HepG2 (cell line): ENCODE data around the gene PDSS2. TPM values are rescaled to one million over a fixed set of nuclear protein-coding genes. Genes with fewer than 3 reads are reported as not detected.

Experiments
- ATAC-seq: fragments of 200-7000 bp; cut with Tn5 transposase; 3 replicates; pipeline ENCODE4 v1.9.1; 2020; ENCODE audit warnings: mild to moderate bottlenecking, moderate library complexity
- BruUV-seq: library from RNA; stranded (reverse); fragments of 400-500 nt; replicated peaks from 2 replicates; lab custom pipeline; 2021; lab: Mats Ljungman, UMichigan
- CTCF ChIA-PET: fragments of 300-600 bp; formaldehyde crosslinking; extraction: SDS; loops from one replicate; lab custom pipeline; 2021; ENCODE audit warnings: low total read pairs, inconsistent platforms, low intra/inter-chr PET ratio; lab: Yijun Ruan, JAX
- POLR2A ChIA-PET: fragments of 350-600 bp; sonication (Branson Sonifier 250); formaldehyde crosslinking; loops from one replicate; lab custom pipeline; 2020; ENCODE audit warnings: antibody characterized with exemption, inconsistent platforms; lab: Yijun Ruan, JAX
- DNase-seq: peaks from one replicate; pipeline ENCODE4 v3.0.0-alpha.2; 2015; ENCODE audit warnings: low spot score
- FAIRE-seq: peaks from 3 replicates; lab custom pipeline; 2011; peaks lifted over from hg19 to GRCh38; lab: Jason Lieb, UNC
- H2AFZ ChIP-seq: one replicate; pipeline ENCODE4 v1.6.1; 2011; ENCODE audit warnings: low read length, inconsistent platforms
- H3K27ac ChIP-seq: fragments of 300-600 bp; 3 replicates; pipeline ENCODE4 v1.8.0; 2011; ENCODE audit warnings: mixed run types, mild to moderate bottlenecking, mixed read lengths, low read length, inconsistent platforms; ENCODE audit not compliant: insufficient read depth; ENCODE audit errors: extremely low read length
- H3K27me3 ChIP-seq, 2 experiments: fragments of 200-600 bp in 1 of 2; 2 replicates in 1 of 2; 3 replicates in 1 of 2; pipeline versions ENCODE4 v1.6.0 to v1.8.0; 2011; ENCODE audit warnings: low read length in 2 of 2, mild to moderate bottlenecking in 2 of 2, moderate library complexity in 2 of 2, inconsistent platforms in 1 of 2; ENCODE audit not compliant: insufficient read depth in 2 of 2, control insufficient read depth in 1 of 2
- H3K36me3 ChIP-seq, 2 experiments: fragments of 200-600 bp in 1 of 2; replicated peaks in 1 of 2; 2 replicates in 1 of 2; 3 replicates in 1 of 2; pipeline versions ENCODE4 v1.5.1 to v1.8.0; 2011; ENCODE audit warnings: low read length in 2 of 2, inconsistent platforms in 1 of 2; ENCODE audit not compliant: insufficient read depth in 2 of 2, control insufficient read depth in 1 of 2
- H3K4me1 ChIP-seq: 2 replicates; pipeline ENCODE4 v1.5.1; 2012; ENCODE audit warnings: low read length, inconsistent platforms; ENCODE audit not compliant: insufficient read depth
- H3K4me2 ChIP-seq: 2 replicates; pipeline ENCODE4 v1.6.0; 2011; ENCODE audit warnings: low read depth, low read length, inconsistent platforms
- H3K4me3 ChIP-seq, 3 experiments: fragments of 200-600 bp in 1 of 3; sonication (generic), shearing (Covaris generic) in 1 of 3; replicated peaks in 1 of 3; 2 replicates each; pipeline ENCODE4 v1.5.1; 2011 to 2016; ENCODE audit warnings: low read length in 3 of 3, inconsistent platforms in 2 of 3, low read depth in 2 of 3, mild to moderate bottlenecking in 2 of 3, control low read depth in 1 of 3, mixed read lengths in 1 of 3; ENCODE audit not compliant: insufficient read depth in 1 of 3
- H3K79me2 ChIP-seq: one replicate; pipeline ENCODE4 v1.6.1; 2011; ENCODE audit warnings: low read length, inconsistent platforms; ENCODE audit not compliant: insufficient read depth
- H3K9ac ChIP-seq: 2 replicates; pipeline ENCODE4 v1.6.0; 2011; ENCODE audit warnings: mild to moderate bottlenecking, low read depth, low read length, inconsistent platforms; ENCODE audit not compliant: insufficient read depth
- H3K9me3 ChIP-seq: 2 replicates; pipeline ENCODE4 v1.5.1; 2012; ENCODE audit warnings: mild to moderate bottlenecking, low read length
- H4K20me1 ChIP-seq: 2 replicates; pipeline ENCODE4 v1.6.0; 2011; ENCODE audit warnings: inconsistent platforms, mild to moderate bottlenecking, low read length, moderate library complexity; ENCODE audit not compliant: insufficient read depth
- CEBPZ ChIP-seq: IDR thresholded peaks from 2 replicates; pipeline ENCODE4 v1.6.1; 2012; ENCODE audit warnings: low read length, improper control_type of control experiment
- CREBL2 ChIP-seq: sonication (generic); formaldehyde crosslinking; IDR thresholded peaks from 2 replicates; pipeline ENCODE4 v1.8.1; 2023; ENCODE audit warnings: missing genetic modification reagents, mild to moderate bottlenecking, borderline replicate concordance
- KLF13 ChIP-seq: sonication (generic); formaldehyde crosslinking; IDR thresholded peaks from 2 replicates; pipeline ENCODE4 v1.4.0; 2020; ENCODE audit warnings: mild to moderate bottlenecking, missing genetic modification reagents
- NAIF1 ChIP-seq: sonication (generic); formaldehyde crosslinking; IDR thresholded peaks from 2 replicates; pipeline ENCODE4 v1.5.0; 2020; ENCODE audit warnings: mild to moderate bottlenecking, missing genetic modification reagents, borderline replicate concordance
- PRDM15 ChIP-seq: sonication (generic); formaldehyde crosslinking; IDR thresholded peaks from 2 replicates; pipeline ENCODE4 v1.4.0; 2020; ENCODE audit warnings: missing genetic modification reagents
- SNAI1 ChIP-seq: sonication (generic); formaldehyde crosslinking; IDR thresholded peaks from 2 replicates; pipeline ENCODE4 v1.5.0; 2020; ENCODE audit warnings: mild to moderate bottlenecking, missing genetic modification reagents, borderline replicate concordance
- ZNF367 ChIP-seq: sonication (generic); formaldehyde crosslinking; IDR thresholded peaks from 2 replicates; pipeline ENCODE4 v1.4.0; 2020; ENCODE audit warnings: missing genetic modification reagents, borderline replicate concordance
- ZNF615 ChIP-seq: sonication (generic); formaldehyde crosslinking; IDR thresholded peaks from 2 replicates; pipeline ENCODE4 v1.5.0; 2020; ENCODE audit warnings: mild to moderate bottlenecking, missing genetic modification reagents, borderline replicate concordance
- ZNF674 ChIP-seq: sonication (generic); formaldehyde crosslinking; IDR thresholded peaks from 2 replicates; pipeline ENCODE4 v1.5.0; 2020; ENCODE audit warnings: low read depth, mild to moderate bottlenecking, missing genetic modification reagents
- ZNF740 ChIP-seq: sonication (generic); formaldehyde crosslinking; IDR thresholded peaks from 2 replicates; pipeline ENCODE4 v1.4.0; 2020; ENCODE audit warnings: missing genetic modification reagents
- WGBS: methylation state at CpG from one replicate; pipeline ENCODE4 v1.1.6; 2017; ENCODE audit warnings: low lambda C conversion rate; 5-methylcytosine and 5-hydroxymethylcytosine counted together
- in situ Hi-C: cut with HindIII; loops from 2 replicates; pipeline ENCODE4 v1.10.0; 2017; ENCODE audit warnings: low pct_unique_long_range_greater_than_20kb; ENCODE audit not compliant: extremely low pct_ligation_motif_present
- intact Hi-C: fragments of 100-400 bp; cut with micrococcal nuclease; formaldehyde crosslinking; loops from one replicate; pipeline ENCODE4 v1.10.0; 2022; ENCODE audit not compliant: unreplicated experiment
- polyA plus RNA-seq, 8 experiments: library from polyadenylated mRNA; depleted of rRNA in 3 of 8; stranded (reverse) in 7 of 8; unstranded in 1 of 8; fragments of >200 nt; fragmentation: Illumina TruSeq in 4 of 8; extraction: Trizol in 4 of 8; gene quantifications; 2 replicates each; pipeline versions ENCODE4 v1.2.1 to v1.2.3, GENCODE V29; 2011 to 2016; ENCODE audit warnings: low read depth in 4 of 8, missing spikeins in 1 of 8, mixed read lengths in 1 of 8; ENCODE audit not compliant: insufficient read depth in 1 of 8
- total RNA-seq, 5 experiments: library from RNA; depleted of rRNA; stranded (reverse); fragments of >200 nt; fragmentation: Illumina TruSeq; extraction: Trizol; gene quantifications; 2 replicates each; pipeline ENCODE4 v1.2.3, GENCODE V29; 2016; ENCODE audit warnings: low read depth in 1 of 5

The PDSS2 gene
- total and polyA plus RNA-seq, 2 of the 13 experiments (the other 11 are each of a cell fraction or from before 2014, with no cell fraction given), result 16.2 to 17.0 TPM

DNA sequence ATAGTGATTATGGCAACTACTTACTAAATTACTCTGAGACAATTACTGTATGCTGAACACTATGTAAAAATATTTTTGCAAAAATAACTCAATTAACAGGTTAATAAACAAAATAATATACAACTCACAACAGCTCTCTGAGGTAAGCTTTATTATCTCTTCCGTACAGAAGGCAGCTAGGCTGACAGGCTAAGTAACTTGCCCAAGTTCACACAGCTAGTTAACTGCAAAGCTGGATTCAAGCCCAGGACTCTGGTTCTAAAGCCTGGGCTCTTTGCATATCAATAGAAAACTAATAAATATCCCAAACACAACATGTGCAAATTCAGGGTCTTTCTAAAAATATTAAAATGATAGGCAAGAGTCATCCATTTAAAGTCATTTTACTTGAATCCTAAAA, 174.6 kb downstream of the PDSS2 start:
- ATAC-seq (no peak), DNase-seq (no peak)
- Histone ChIP-seq H3K36me3 (no peaks in the 10 kb centered on the region), H3K4me1 (no peaks in the 10 kb centered on the region), H3K9me3 (no peaks in the 10 kb centered on the region)
- BruUV-seq, result no TSS peak
- intact Hi-C loops, result no loop called here
- CTCF ChIA-PET, result no interaction called here
- no peak for TF ChIP-seq KLF13 (CRISPR knock-in tag)
- no peak for TF ChIP-seq CEBPZ
- TF ChIP-seq ZNF367 (CRISPR knock-in tag), result no peak
- TF ChIP-seq PRDM15, result no peak
- no peak for TF ChIP-seq ZNF674 (CRISPR knock-in tag)
- TF ChIP-seq ZNF615 (CRISPR knock-in tag), result no peak
- TF ChIP-seq CREBL2 (CRISPR knock-in tag), result no peak
- no peak for TF ChIP-seq ZNF740
- TF ChIP-seq NAIF1 (CRISPR knock-in tag), result no peak
- no peak for TF ChIP-seq SNAI1 (CRISPR knock-in tag)
- TF ChIP-seq, all 625 proteins: peak for 0
- 100% methylated on average over 1 of the region's 1 CpG for WGBS
- no peaks in the 10 kb centered on the region for H3K79me2 ChIP-seq
- H2AFZ ChIP-seq, result no peak overlapping the region
- in situ Hi-C loops, result no loop called here
- POLR2A ChIA-PET, result no interaction called here
- no peaks in the 10 kb centered on the region for H3K27me3 ChIP-seq
- H3K4me3 ChIP-seq, result no peak overlapping the region
- FAIRE-seq, result no peak
- no peak overlapping the region for H3K4me2 ChIP-seq
- no peaks in the 10 kb centered on the region for H4K20me1 ChIP-seq
- H3K9ac ChIP-seq, result no peak overlapping the region
- no peak overlapping the region for H3K27ac ChIP-seq
